ENCODE results near the gene PPP1R14D.

PPP1R14D gene

DNA sequence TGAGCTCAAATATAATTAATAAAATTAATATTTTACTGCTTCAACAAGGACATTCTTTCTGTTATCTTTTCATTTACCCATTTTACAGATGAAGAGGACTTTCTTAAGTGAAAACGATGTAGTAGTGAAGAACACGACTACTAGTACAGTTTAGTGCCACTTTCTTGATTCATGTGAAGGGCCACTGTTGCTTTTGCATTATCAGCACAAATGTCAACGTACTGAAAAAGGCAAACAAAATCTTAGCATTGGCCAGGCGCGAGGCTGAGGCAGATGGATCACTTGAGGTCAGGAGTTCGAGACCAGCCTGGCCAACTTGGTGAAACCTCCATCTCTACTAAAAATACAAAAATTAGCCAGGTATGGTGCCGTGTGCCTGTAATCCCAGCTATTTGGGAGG, 9.5 kb downstream of the PPP1R14D start:
- H3K9me3 ChIP-seq (ENCODE audit: control insufficient read depth, insufficient read depth, low read length), result no peaks in the 10 kb centered on the region
- H3K4me3 ChIP-seq (ENCODE audit: low read length), result no peak overlapping the region
- no peak overlapping the region for H3K4me2 ChIP-seq (ENCODE audit: low read length)
- H3F3A ChIP-seq (ENCODE audit: control insufficient read depth, insufficient read depth), result 0 out of 2 replicates have a peak, but pooled peaks cover 2% of the 10 kb centered on the region
- H3K36me3 ChIP-seq (ENCODE audit: control insufficient read depth, low read length), result peaks cover 5% of the 10 kb centered on the region; the same call in 1 of the 2 replicates
- H3K4me1 ChIP-seq (ENCODE audit: control insufficient read depth, low read length), result no peaks in the 10 kb centered on the region
- no peaks in the 10 kb centered on the region for H3K9me2 ChIP-seq (replicated peaks; ENCODE audit: control insufficient read depth, low read length)
- no peaks in the 10 kb centered on the region for H3K27me3 ChIP-seq (ENCODE audit: control insufficient read depth, low read length)
- H3K79me2 ChIP-seq (ENCODE audit: control insufficient read depth, low read length), result no peaks in the 10 kb centered on the region
- H4K20me1 ChIP-seq (ENCODE audit: control insufficient read depth, insufficient read depth, low read depth, low read length), result no peaks in the 10 kb centered on the region
- TF ChIP-seq, protein P1, sequence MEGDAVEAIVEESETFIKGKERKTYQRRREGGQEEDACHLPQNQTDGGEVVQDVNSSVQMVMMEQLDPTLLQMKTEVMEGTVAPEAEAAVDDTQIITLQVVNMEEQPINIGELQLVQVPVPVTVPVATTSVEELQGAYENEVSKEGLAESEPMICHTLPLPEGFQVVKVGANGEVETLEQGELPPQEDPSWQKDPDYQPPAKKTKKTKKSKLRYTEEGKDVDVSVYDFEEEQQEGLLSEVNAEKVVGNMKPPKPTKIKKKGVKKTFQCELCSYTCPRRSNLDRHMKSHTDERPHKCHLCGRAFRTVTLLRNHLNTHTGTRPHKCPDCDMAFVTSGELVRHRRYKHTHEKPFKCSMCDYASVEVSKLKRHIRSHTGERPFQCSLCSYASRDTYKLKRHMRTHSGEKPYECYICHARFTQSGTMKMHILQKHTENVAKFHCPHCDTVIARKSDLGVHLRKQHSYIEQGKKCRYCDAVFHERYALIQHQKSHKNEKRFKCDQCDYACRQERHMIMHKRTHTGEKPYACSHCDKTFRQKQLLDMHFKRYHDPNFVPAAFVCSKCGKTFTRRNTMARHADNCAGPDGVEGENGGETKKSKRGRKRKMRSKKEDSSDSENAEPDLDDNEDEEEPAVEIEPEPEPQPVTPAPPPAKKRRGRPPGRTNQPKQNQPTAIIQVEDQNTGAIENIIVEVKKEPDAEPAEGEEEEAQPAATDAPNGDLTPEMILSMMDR (IDR thresholded peaks at IDR 0.05; ENCODE audit: low read depth, low read length, poor library complexity, severe bottlenecking), result no peak
- no peak for TF ChIP-seq EZH2phosphoT487 (IDR thresholded peaks at IDR 0.05; ENCODE audit: borderline replicate concordance, low read length)
- no peak overlapping the region for H3K27ac ChIP-seq (ENCODE audit: low read depth, low read length)

DNA sequence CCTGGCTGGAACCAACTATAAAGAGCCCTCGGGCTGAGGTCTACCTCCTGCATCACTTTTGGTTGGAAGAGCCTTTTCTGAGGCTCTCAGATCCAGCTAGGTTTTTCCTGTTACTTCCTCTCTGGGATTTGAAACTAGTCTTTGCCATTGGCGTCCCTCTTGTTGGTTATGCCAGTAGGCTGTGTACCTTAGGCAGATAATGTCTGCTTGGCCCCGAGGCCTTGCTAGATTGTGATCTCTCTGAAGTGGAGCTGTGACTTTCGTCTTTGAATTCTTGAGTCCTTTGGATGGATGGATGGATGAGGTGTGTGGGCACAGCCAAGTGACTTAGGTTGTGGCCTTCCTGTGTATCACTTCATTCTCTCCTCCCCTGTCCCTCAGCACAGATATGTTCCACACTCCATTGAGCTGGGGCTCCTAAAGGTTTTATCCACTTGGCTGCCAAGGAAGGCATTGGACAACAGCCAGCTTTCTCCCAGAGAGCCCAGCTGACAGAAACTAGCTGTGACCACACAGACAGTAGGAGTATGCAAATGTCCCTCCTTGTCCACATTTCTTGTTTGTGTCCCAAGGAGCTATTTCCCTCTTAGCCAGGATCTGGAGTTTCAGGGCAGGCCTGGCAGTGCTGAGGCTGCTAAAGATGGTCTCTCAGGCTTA, 13.3 kb downstream of the PPP1R14D start:
- TF ChIP-seq, protein P1 (IDR thresholded peaks at IDR 0.05; ENCODE audit: low read depth, low read length, poor library complexity, severe bottlenecking), result no peak
- TF ChIP-seq EZH2phosphoT487 (IDR thresholded peaks at IDR 0.05; ENCODE audit: borderline replicate concordance, low read length), result no peak
- H3K27me3 ChIP-seq (ENCODE audit: control insufficient read depth, low read length), result no peaks in the 10 kb centered on the region
- H3K4me1 ChIP-seq (ENCODE audit: control insufficient read depth, low read length), result no peaks in the 10 kb centered on the region
- no peaks in the 10 kb centered on the region for H3K79me2 ChIP-seq (ENCODE audit: control insufficient read depth, low read length)
- H3K27ac ChIP-seq (ENCODE audit: low read depth, low read length), result no peak overlapping the region
- no peaks in the 10 kb centered on the region for H3K9me3 ChIP-seq (ENCODE audit: control insufficient read depth, insufficient read depth, low read length)
- H3K4me3 ChIP-seq (ENCODE audit: low read length), result no peak overlapping the region
- H3K4me2 ChIP-seq (ENCODE audit: low read length), result no peak overlapping the region
- H3K9me2 ChIP-seq (replicated peaks; ENCODE audit: control insufficient read depth, low read length), result no peaks in the 10 kb centered on the region
- H4K20me1 ChIP-seq (ENCODE audit: control insufficient read depth, insufficient read depth, low read depth, low read length), result no peaks in the 10 kb centered on the region
- 0 out of 2 replicates have a peak, but pooled peaks cover 2% of the 10 kb centered on the region for H3F3A ChIP-seq (ENCODE audit: control insufficient read depth, insufficient read depth)
- peaks cover 21% of the 10 kb centered on the region for H3K36me3 ChIP-seq (ENCODE audit: control insufficient read depth, low read length)

DNA sequence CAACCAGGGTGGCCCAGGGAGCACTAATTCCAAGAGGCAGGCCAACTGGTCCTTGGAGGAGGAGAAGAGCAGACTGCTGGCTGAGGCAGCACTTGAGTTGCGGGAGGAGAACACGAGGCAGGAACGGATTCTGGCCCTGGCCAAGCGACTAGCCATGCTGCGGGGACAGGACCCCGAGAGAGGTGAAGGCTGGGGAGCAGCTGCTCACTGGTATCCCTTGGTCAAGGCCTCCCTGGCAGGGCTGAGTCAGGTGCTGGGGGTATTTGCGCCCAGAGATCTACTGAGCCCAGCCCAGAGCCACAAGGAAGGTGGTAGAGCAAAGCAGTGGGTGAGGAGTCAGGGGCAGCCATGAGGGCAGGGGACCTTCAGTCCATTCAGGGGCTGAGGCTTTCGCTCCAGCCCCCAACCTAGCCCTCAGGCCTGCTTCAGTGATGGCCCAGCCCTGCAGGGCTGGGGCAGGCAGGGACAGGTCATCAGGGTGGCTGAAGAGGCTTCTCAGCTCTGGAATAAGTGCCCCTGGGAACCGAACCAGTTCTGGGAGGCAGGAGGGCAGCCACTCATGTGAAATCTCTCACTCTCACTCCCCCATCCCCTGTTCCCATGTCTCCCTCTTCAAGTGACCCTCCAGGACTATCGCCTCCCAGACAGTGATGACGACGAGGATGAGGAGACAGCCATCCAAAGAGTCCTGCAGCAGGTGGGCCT, 15.6 kb downstream of the PPP1R14D start:
- Histone ChIP-seq H3K27me3 (ENCODE audit: control insufficient read depth, low read length) (no peaks in the 10 kb centered on the region), H3K4me3 (ENCODE audit: low read length) (no peak overlapping the region), H3F3A (ENCODE audit: control insufficient read depth, insufficient read depth) (no peaks in the 10 kb centered on the region), H3K36me3 (ENCODE audit: control insufficient read depth, low read length) (peaks cover 21% of the 10 kb centered on the region), H3K4me2 (ENCODE audit: low read length) (no peak overlapping the region), H3K4me1 (ENCODE audit: control insufficient read depth, low read length) (peaks cover 11% of the 10 kb centered on the region), H4K20me1 (ENCODE audit: control insufficient read depth, insufficient read depth, low read depth, low read length) (no peaks in the 10 kb centered on the region), H3K9me3 (ENCODE audit: control insufficient read depth, insufficient read depth, low read length) (no peaks in the 10 kb centered on the region), H3K9me2 (replicated peaks; ENCODE audit: control insufficient read depth, low read length) (no peaks in the 10 kb centered on the region), H3K27ac (ENCODE audit: low read depth, low read length) (no peak overlapping the region), H3K79me2 (ENCODE audit: control insufficient read depth, low read length) (peaks cover 10% of the 10 kb centered on the region)
- TF ChIP-seq EZH2phosphoT487 (IDR thresholded peaks at IDR 0.05; ENCODE audit: borderline replicate concordance, low read length), result no peak
- TF ChIP-seq, protein P1 (IDR thresholded peaks at IDR 0.05; ENCODE audit: low read depth, low read length, poor library complexity, severe bottlenecking), result no peak

Measured in DOHH2 (cell line).